GM12878 (cell line): ENCODE data around the gene CST8. TPM values are rescaled to one million over a fixed set of nuclear protein-coding genes. Genes with fewer than 3 reads are reported as not detected.

Source experiments
- ATAC-seq: fragments of 200-7000 bp; cut with Tn5 transposase; 3 replicates; pipeline ENCODE4 v1.9.1; 2020; ENCODE audit warnings: mild to moderate bottlenecking, moderate library complexity
- BruUV-seq: library from RNA; stranded (reverse); fragments of 400-500 nt; replicated peaks from 2 replicates; lab custom pipeline; 2021; lab: Mats Ljungman, UMichigan
- CTCF ChIA-PET: fragments of 300-600 bp; sonication (Branson Sonifier 250); formaldehyde crosslinking; extraction: SDS; loops from one replicate; lab custom pipeline; 2021; ENCODE audit warnings: inconsistent platforms; lab: Yijun Ruan, JAX
- POLR2A ChIA-PET: fragments of 350-600 bp; formaldehyde crosslinking; extraction: SDS; loops from one replicate; lab custom pipeline; 2021; ENCODE audit warnings: inconsistent platforms; lab: Charles Lee
- RAD21 ChIA-PET: fragments of 300-600 bp; sonication (Branson Sonifier 250); formaldehyde crosslinking; loops from one replicate; lab custom pipeline; 2023; ENCODE audit warnings: antibody characterized with exemption; ENCODE audit not compliant: unreplicated experiment; lab: Charles Lee
- SMC1A ChIA-PET: fragments of 300-600 bp; sonication (Branson Sonifier 250); formaldehyde crosslinking; loops from one replicate; lab custom pipeline; 2023; ENCODE audit not compliant: unreplicated experiment, uncharacterized antibody; lab: Charles Lee
- DNase-seq: peaks from one replicate; pipeline ENCODE4 v3.0.0-alpha.2; 2011; ENCODE audit warnings: low read depth, low spot score
- FAIRE-seq: peaks from 3 replicates; lab custom pipeline; 2011; peaks lifted over from hg19 to GRCh38; lab: Jason Lieb, UNC
- H2AFZ ChIP-seq: 2 replicates; pipeline ENCODE4 v1.6.0; 2011; ENCODE audit warnings: low read depth, low read length, control low read depth; ENCODE audit not compliant: control insufficient read depth
- H3K27ac ChIP-seq: 2 replicates; pipeline ENCODE4 v1.5.1; 2011; ENCODE audit warnings: control low read depth; ENCODE audit not compliant: control insufficient read depth, insufficient read depth
- H3K27me3 ChIP-seq, 2 experiments: replicated peaks in 1 of 2; 2 replicates each; pipeline versions ENCODE4 v1.6.0 to v1.6.1; 2011; ENCODE audit warnings: low read length in 1 of 2; ENCODE audit not compliant: control insufficient read depth in 2 of 2, insufficient read depth in 2 of 2
- H3K36me3 ChIP-seq, 2 experiments: 2 replicates each; pipeline ENCODE4 v1.5.1; 2011; ENCODE audit warnings: low read length in 1 of 2; ENCODE audit not compliant: control insufficient read depth in 2 of 2, insufficient read depth in 2 of 2
- H3K4me1 ChIP-seq: 2 replicates; pipeline ENCODE4 v1.6.1; 2011; ENCODE audit warnings: mild to moderate bottlenecking, low read length, moderate library complexity, mixed read lengths; ENCODE audit not compliant: control insufficient read depth, insufficient read depth
- H3K4me2 ChIP-seq: 2 replicates; pipeline ENCODE4 v1.6.0; 2011; ENCODE audit warnings: control low read depth; ENCODE audit not compliant: control insufficient read depth, insufficient read depth
- H3K4me3 ChIP-seq: fragments of 200-600 bp; sonication (generic); 2 replicates; pipeline ENCODE4 v1.5.1; 2016
- H3K79me2 ChIP-seq: 2 replicates; pipeline ENCODE4 v1.6.0; 2011; ENCODE audit warnings: low read length; ENCODE audit not compliant: control insufficient read depth, insufficient read depth
- H3K9ac ChIP-seq: 2 replicates; pipeline ENCODE4 v1.8.0; 2011; ENCODE audit warnings: low read length, control low read depth, mixed read lengths; ENCODE audit not compliant: control insufficient read depth, insufficient read depth
- H3K9me3 ChIP-seq: replicated peaks from 3 replicates; pipeline ENCODE4 v1.5.1; 2011; ENCODE audit warnings: mild to moderate bottlenecking, low read length; ENCODE audit not compliant: control insufficient read depth, insufficient read depth
- H4K20me1 ChIP-seq: 2 replicates; pipeline ENCODE4 v1.6.0; 2011; ENCODE audit not compliant: control insufficient read depth, insufficient read depth
- CBX5 ChIP-seq: sonication (generic); IDR thresholded peaks from 2 replicates; pipeline ENCODE4 v1.6.1; 2016; ENCODE audit warnings: low read depth, moderate library complexity, mild to moderate bottlenecking, inconsistent platforms
- FOXK2 ChIP-seq: fragments of 450-650 bp; IDR thresholded peaks from 2 replicates; pipeline ENCODE4 v1.6.1; 2017; ENCODE audit warnings: mild to moderate bottlenecking, moderate library complexity
- GABPA ChIP-seq: IDR thresholded peaks from 2 replicates; pipeline ENCODE4 v1.6.1; 2014; ENCODE audit warnings: antibody characterized with exemption, low read depth, mild to moderate bottlenecking, inconsistent platforms
- IKZF1 ChIP-seq: fragments of 450-650 bp; conservative IDR thresholded peaks from 2 replicates; pipeline ENCODE4 v1.6.1; 2017; ENCODE audit warnings: antibody characterized with exemption, mild to moderate bottlenecking
- IKZF2 ChIP-seq, 2 experiments: fragments of 450-650 bp; IDR thresholded peaks; 2 replicates each; pipeline ENCODE4 v1.6.1; 2017; ENCODE audit warnings: mild to moderate bottlenecking in 2 of 2, moderate library complexity in 2 of 2
- KLF5 ChIP-seq: fragments of 450-650 bp; IDR thresholded peaks from 2 replicates; pipeline ENCODE4 v1.6.1; 2014; ENCODE audit warnings: mild to moderate bottlenecking; ENCODE audit not compliant: partially characterized antibody
- NFYA ChIP-seq: IDR thresholded peaks from 2 replicates; pipeline ENCODE4 v1.6.1; 2011; ENCODE audit warnings: low read depth, mild to moderate bottlenecking, low read length, improper control_type of control experiment, borderline replicate concordance
- NRF1 ChIP-seq: conservative IDR thresholded peaks from 2 replicates; pipeline ENCODE4 v1.6.1; 2011; ENCODE audit warnings: mild to moderate bottlenecking, low read depth, low read length, improper control_type of control experiment
- SMAD5 ChIP-seq: IDR thresholded peaks from 2 replicates; pipeline ENCODE4 v1.6.1; 2016; ENCODE audit warnings: antibody characterized with exemption, low read depth
- SUPT20H ChIP-seq: IDR thresholded peaks from 2 replicates; pipeline ENCODE4 v1.6.1; 2011; ENCODE audit warnings: low read depth, mild to moderate bottlenecking, low read length, moderate library complexity, borderline replicate concordance; ENCODE audit not compliant: control insufficient read depth
- WGBS: methylation state at CpG from one replicate; pipeline ENCODE4 v1.1.6; 2016; ENCODE audit warnings: low lambda C conversion rate; ENCODE audit not compliant: insufficient replicate concordance, insufficient coverage; ENCODE audit errors: missing lambda C conversion rate; 5-methylcytosine and 5-hydroxymethylcytosine counted together
- in situ Hi-C: fragments of 300-500 bp; cut with MboI; formaldehyde crosslinking; loops from 9 replicates; pipeline ENCODE4 v1.14.3; 2018; ENCODE audit warnings: mixed read lengths
- intact Hi-C: fragments of 100-400 bp; cut with micrococcal nuclease; formaldehyde crosslinking; loops from one replicate; pipeline ENCODE4 v1.14.2; 2022; ENCODE audit not compliant: unreplicated experiment
- polyA plus RNA-seq, 11 experiments: library from polyadenylated mRNA; depleted of rRNA in 4 of 11; unstranded in 6 of 11; stranded (reverse) in 5 of 11; fragments of >200 nt; fragmentation: Nextera tagmentation in 4 of 11; fragmentation: Illumina TruSeq in 1 of 11; extraction: Ambion mirVana in 4 of 11; extraction: Trizol in 1 of 11; gene quantifications; 1 replicate in 1 of 11; 2 replicates in 10 of 11; pipeline versions ENCODE4 v1.2.1 to v1.2.3, GENCODE V29; 2011 to 2016; ENCODE audit warnings: inconsistent platforms in 2 of 11, missing spikeins in 2 of 11, low read depth in 1 of 11
- total RNA-seq, 4 experiments: library from RNA; depleted of rRNA in 3 of 4; stranded (reverse); fragments of >200 nt in 3 of 4; fragmentation: Illumina TruSeq in 1 of 4; extraction: Trizol in 1 of 4; gene quantifications; 2 replicates each; pipeline versions ENCODE4 v1.2.1 to v1.2.3, GENCODE V29; 2013 to 2021
- TF ChIP-seq, protein P1 (sequence below): fragments of 450-650 bp; IDR thresholded peaks from 2 replicates; pipeline ENCODE4 v1.6.1; 2017; ENCODE audit warnings: mild to moderate bottlenecking, moderate library complexity
- TF ChIP-seq, protein P2 (sequence below): fragments of 150-350 bp; IDR thresholded peaks from 2 replicates; pipeline ENCODE4 v1.6.1; 2014; ENCODE audit warnings: mild to moderate bottlenecking, low read depth, low read length
- TF ChIP-seq, protein P3 (sequence below): fragments of 150-350 bp; IDR thresholded peaks from 2 replicates; pipeline ENCODE4 v1.6.1; 2016; ENCODE audit warnings: low read depth, low read length

CST8 gene
- total and polyA plus RNA-seq, 10 of the 15 experiments (the other 5 are each of a cell fraction or from before 2014, with no cell fraction given) = not detected

DNA sequence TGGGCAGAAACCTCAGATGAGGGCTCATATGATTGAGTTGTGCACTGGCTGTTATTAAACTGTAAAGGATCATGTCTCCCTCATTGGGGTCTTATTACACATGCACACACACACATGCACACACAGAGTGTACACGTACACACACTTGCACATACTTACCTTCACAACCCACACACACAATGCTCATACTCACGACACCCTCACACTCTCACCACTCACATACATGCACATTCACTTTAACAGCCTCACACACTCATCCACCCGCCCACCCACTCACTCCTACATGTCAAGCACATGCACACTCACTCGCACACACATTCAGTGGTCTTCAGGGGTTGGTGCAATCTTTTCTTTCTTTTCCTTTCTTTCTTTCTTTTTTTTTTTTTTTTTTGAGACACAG, 46.1 kb upstream of the CST8 start (continued):
- TF ChIP-seq CBX5 = no peak
- TF ChIP-seq, all 136 proteins: peak for 3

DNA sequence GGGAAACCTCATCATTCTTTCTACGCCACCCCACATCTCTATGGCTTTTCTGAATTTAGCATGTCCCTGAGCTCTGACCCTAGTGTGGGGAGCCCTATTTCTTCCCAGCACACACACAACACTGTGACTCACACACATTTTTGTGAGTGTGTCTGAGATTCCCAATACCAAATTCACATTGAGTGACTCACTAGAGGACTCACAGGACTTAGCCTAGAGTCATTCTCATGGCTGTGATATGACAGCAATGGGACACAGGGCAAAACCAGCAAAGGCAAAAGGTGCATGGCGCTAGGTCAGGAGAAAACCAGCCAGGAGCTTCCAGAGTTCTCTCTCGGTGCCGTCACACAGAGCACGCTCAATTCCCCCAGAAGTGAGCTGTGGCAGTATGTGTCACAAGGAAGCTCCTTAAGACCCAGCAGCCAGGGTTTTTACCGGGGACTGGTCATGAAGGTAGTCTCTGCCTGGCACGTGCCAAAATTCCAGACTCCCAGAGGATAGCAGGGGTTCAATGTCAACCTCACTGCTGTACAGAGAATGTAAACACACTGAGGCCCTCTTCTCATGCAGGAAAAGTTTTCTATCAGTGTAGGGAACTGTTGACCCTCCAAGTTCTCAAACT, 45.2 kb upstream of the CST8 start:
- CTCF ChIA-PET = interaction anchor here (0.7 to 3.2 kb wide), 15 partner anchors 9 to 211 kb away, joined by 3 to 14 read pairs (median 7); partner anchors contain the start of genes NAPB and NXT1
- H3K9ac ChIP-seq = no peak overlapping the region
- intact Hi-C loops = no loop called here
- 63% methylated on average over 7 of the region's 7 CpGs for WGBS
- no peaks in the 10 kb centered on the region for H3K27me3 ChIP-seq
- TF ChIP-seq, protein P1, sequence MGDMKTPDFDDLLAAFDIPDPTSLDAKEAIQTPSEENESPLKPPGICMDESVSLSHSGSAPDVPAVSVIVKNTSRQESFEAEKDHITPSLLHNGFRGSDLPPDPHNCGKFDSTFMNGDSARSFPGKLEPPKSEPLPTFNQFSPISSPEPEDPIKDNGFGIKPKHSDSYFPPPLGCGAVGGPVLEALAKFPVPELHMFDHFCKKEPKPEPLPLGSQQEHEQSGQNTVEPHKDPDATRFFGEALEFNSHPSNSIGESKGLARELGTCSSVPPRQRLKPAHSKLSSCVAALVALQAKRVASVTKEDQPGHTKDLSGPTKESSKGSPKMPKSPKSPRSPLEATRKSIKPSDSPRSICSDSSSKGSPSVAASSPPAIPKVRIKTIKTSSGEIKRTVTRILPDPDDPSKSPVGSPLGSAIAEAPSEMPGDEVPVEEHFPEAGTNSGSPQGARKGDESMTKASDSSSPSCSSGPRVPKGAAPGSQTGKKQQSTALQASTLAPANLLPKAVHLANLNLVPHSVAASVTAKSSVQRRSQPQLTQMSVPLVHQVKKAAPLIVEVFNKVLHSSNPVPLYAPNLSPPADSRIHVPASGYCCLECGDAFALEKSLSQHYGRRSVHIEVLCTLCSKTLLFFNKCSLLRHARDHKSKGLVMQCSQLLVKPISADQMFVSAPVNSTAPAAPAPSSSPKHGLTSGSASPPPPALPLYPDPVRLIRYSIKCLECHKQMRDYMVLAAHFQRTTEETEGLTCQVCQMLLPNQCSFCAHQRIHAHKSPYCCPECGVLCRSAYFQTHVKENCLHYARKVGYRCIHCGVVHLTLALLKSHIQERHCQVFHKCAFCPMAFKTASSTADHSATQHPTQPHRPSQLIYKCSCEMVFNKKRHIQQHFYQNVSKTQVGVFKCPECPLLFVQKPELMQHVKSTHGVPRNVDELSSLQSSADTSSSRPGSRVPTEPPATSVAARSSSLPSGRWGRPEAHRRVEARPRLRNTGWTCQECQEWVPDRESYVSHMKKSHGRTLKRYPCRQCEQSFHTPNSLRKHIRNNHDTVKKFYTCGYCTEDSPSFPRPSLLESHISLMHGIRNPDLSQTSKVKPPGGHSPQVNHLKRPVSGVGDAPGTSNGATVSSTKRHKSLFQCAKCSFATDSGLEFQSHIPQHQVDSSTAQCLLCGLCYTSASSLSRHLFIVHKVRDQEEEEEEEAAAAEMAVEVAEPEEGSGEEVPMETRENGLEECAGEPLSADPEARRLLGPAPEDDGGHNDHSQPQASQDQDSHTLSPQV = no peak
- no peak for TF ChIP-seq SUPT20H
- TF ChIP-seq FOXK2 = no peak
- no peak for TF ChIP-seq SMAD5
- TF ChIP-seq IKZF2 (IDR thresholded peaks at IDR 0.05) = no peak
- no peak for TF ChIP-seq GABPA
- TF ChIP-seq, protein P2, sequence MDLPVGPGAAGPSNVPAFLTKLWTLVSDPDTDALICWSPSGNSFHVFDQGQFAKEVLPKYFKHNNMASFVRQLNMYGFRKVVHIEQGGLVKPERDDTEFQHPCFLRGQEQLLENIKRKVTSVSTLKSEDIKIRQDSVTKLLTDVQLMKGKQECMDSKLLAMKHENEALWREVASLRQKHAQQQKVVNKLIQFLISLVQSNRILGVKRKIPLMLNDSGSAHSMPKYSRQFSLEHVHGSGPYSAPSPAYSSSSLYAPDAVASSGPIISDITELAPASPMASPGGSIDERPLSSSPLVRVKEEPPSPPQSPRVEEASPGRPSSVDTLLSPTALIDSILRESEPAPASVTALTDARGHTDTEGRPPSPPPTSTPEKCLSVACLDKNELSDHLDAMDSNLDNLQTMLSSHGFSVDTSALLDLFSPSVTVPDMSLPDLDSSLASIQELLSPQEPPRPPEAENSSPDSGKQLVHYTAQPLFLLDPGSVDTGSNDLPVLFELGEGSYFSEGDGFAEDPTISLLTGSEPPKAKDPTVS = no peak
- TF ChIP-seq NFYA = no peak
- TF ChIP-seq KLF5 = no peak
- no peak for TF ChIP-seq NRF1
- TF ChIP-seq, protein P3, sequence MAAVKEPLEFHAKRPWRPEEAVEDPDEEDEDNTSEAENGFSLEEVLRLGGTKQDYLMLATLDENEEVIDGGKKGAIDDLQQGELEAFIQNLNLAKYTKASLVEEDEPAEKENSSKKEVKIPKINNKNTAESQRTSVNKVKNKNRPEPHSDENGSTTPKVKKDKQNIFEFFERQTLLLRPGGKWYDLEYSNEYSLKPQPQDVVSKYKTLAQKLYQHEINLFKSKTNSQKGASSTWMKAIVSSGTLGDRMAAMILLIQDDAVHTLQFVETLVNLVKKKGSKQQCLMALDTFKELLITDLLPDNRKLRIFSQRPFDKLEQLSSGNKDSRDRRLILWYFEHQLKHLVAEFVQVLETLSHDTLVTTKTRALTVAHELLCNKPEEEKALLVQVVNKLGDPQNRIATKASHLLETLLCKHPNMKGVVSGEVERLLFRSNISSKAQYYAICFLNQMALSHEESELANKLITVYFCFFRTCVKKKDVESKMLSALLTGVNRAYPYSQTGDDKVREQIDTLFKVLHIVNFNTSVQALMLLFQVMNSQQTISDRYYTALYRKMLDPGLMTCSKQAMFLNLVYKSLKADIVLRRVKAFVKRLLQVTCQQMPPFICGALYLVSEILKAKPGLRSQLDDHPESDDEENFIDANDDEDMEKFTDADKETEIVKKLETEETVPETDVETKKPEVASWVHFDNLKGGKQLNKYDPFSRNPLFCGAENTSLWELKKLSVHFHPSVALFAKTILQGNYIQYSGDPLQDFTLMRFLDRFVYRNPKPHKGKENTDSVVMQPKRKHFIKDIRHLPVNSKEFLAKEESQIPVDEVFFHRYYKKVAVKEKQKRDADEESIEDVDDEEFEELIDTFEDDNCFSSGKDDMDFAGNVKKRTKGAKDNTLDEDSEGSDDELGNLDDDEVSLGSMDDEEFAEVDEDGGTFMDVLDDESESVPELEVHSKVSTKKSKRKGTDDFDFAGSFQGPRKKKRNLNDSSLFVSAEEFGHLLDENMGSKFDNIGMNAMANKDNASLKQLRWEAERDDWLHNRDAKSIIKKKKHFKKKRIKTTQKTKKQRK = no peak
- TF ChIP-seq IKZF1 = no peak
- TF ChIP-seq, all 136 proteins: peak for 0
- ChIA-PET SMC1A (interaction anchor here (0.6 to 2.1 kb wide), 4 partner anchors 38 to 96 kb away, joined by 3 to 8 read pairs (median 3); no protein-coding TSS in a partner anchor), RAD21 (interaction anchor here (3.1 kb wide), 1 partner anchor 95 kb away, joined by 23 read pairs; the partner anchor contains the start of gene NXT1), POLR2A (no interaction called here)
- Histone ChIP-seq H3K4me3 (no peak overlapping the region), H4K20me1 (no peaks in the 10 kb centered on the region), H3K9me3 (no peaks in the 10 kb centered on the region), H3K79me2 (no peaks in the 10 kb centered on the region), H3K36me3 (no peaks in the 10 kb centered on the region), H2AFZ (no peak overlapping the region), H3K27ac (no peak overlapping the region), H3K4me1 (peaks cover 3% of the 10 kb centered on the region; the same call in 1 of the 2 replicates), H3K4me2 (no peak overlapping the region)
- DNase-seq = no peak
- FAIRE-seq = no peak
- ATAC-seq = no peak
- no TSS peak for BruUV-seq
- in situ Hi-C loops = no loop called here
